H1 (cell line): Measurements from ENCODE around the gene ATOH8.

ENCODE experiments used
- BACH1 ChIP-seq: IDR thresholded peaks from 2 replicates; pipeline ENCODE4 v1.6.1; 2012; ENCODE audit warnings: low read length, improper control_type of control experiment
- CTCF ChIP-seq, 3 experiments: IDR thresholded peaks; 1 replicate in 2 of 3; 2 replicates in 1 of 3; pipeline versions ENCODE4 v1.5.1 to v1.6.1; 2011; ENCODE audit warnings: low read length in 3 of 3, mild to moderate bottlenecking in 3 of 3, inconsistent platforms in 2 of 3, low read depth in 1 of 3, moderate library complexity in 1 of 3; ENCODE audit not compliant: insufficient read depth in 1 of 3; ENCODE audit errors: control extremely low read depth in 1 of 3
- HDAC2 ChIP-seq, 2 experiments: fragments of 300-600 bp in 1 of 2; sonication (generic) in 1 of 2; IDR thresholded peaks; 2 replicates each; pipeline ENCODE4 v1.6.1; 2011 to 2012; ENCODE audit warnings: low read depth in 2 of 2, low read length in 2 of 2, mild to moderate bottlenecking in 2 of 2, moderate library complexity in 2 of 2, borderline replicate concordance in 1 of 2, inconsistent platforms in 1 of 2
- MAX ChIP-seq: IDR thresholded peaks from 2 replicates; pipeline ENCODE4 v1.6.1; 2012; ENCODE audit warnings: inconsistent platforms
- POLR2A ChIP-seq, 2 experiments: IDR thresholded peaks; 1 replicate in 1 of 2; 2 replicates in 1 of 2; pipeline ENCODE4 v1.6.1; 2011; ENCODE audit warnings: low read depth in 2 of 2, low read length in 2 of 2, mild to moderate bottlenecking in 2 of 2; ENCODE audit errors: control extremely low read depth in 1 of 2
- RAD21 ChIP-seq, 2 experiments: IDR thresholded peaks in 1 of 2; conservative IDR thresholded peaks in 1 of 2; 2 replicates each; pipeline ENCODE4 v1.6.1; 2011; ENCODE audit warnings: low read depth in 2 of 2, low read length in 2 of 2, improper control_type of control experiment in 1 of 2, inconsistent platforms in 1 of 2, mild to moderate bottlenecking in 1 of 2, moderate library complexity in 1 of 2
- TAF1 ChIP-seq: IDR thresholded peaks from 2 replicates; pipeline ENCODE4 v1.6.1; 2011; ENCODE audit warnings: mild to moderate bottlenecking, low read depth, low read length
- ZNF274 ChIP-seq: IDR thresholded peaks from 2 replicates; pipeline ENCODE4 v1.7.0; 2012; ENCODE audit warnings: low read length, borderline replicate concordance; ENCODE audit errors: extremely low read depth

- TF ChIP-seq BACH1, result no peak
- TF ChIP-seq CTCF (IDR thresholded peaks at IDR 0.05; ENCODE audit: control extremely low read depth in 1 of 3, insufficient read depth in 1 of 3, low read depth in 1 of 3, low read length in 3 of 3), result no peak
- no peak for TF ChIP-seq HDAC2 (IDR thresholded peaks at IDR 0.05; ENCODE audit: borderline replicate concordance in 1 of 2, low read depth in 2 of 2, low read length in 2 of 2)
- TF ChIP-seq POLR2A (IDR thresholded peaks at IDR 0.05; ENCODE audit: control extremely low read depth in 1 of 2, low read depth in 2 of 2, low read length in 2 of 2), result no peak
- TF ChIP-seq ZNF274, result no peak
- TF ChIP-seq MAX, result no peak
- TF ChIP-seq RAD21 (IDR thresholded peaks at IDR 0.05 in 1 of 2, conservative IDR thresholded peaks at IDR 0.05 in 1 of 2; ENCODE audit: low read depth in 2 of 2, low read length in 2 of 2), result no peak
- no peak for TF ChIP-seq TAF1
Measured at GRCh38 chr2:85786444-85786843, 32.7 kb downstream of the ATOH8 start.
